Measurements from ENCODE around the gene ALOX5. TPM values are rescaled to one million over a fixed set of nuclear protein-coding genes. Genes with fewer than 3 reads are reported as not detected.

ALOX5 gene
- polyA plus RNA-seq, 1 of the 3 experiments (the other 2 are of a cell fraction): not detected

- H3K9ac ChIP-seq: no peak overlapping the region
- H3K9me2 ChIP-seq: no peaks in the 10 kb centered on the region
- peaks cover 8 to 26% of the 10 kb centered on the region in 2 experiments; a peak in 2 of 4 replicates for H3K4me1 ChIP-seq (ENCODE audit: control insufficient read depth in 1 of 2, insufficient read depth in 2 of 2, low read depth in 1 of 2, low read length in 1 of 2)
- no peaks in the 10 kb centered on the region for H3K9me3 ChIP-seq
- no peaks in the 10 kb centered on the region for H4K20me1 ChIP-seq (ENCODE audit: insufficient read depth)
- no peak overlapping the region for H3K4me3 ChIP-seq (ENCODE audit: low read depth in 2 of 2, low read length in 1 of 2)
- peaks cover 7% of the 10 kb centered on the region for H3F3A ChIP-seq (replicated peaks; ENCODE audit: insufficient read depth)
- POLR2A ChIA-PET: no interaction called here
- no peaks in the 10 kb centered on the region for H3K27me3 ChIP-seq (ENCODE audit: insufficient read depth)
- WGBS (ENCODE audit: low lambda C conversion rate): 100% methylated on average over 2 of the region's 2 CpGs
- no peaks in the 10 kb centered on the region for H3K36me3 ChIP-seq (replicated peaks in 1 of 2; ENCODE audit: control insufficient read depth in 1 of 2, insufficient read depth in 2 of 2, low read length in 1 of 2)
- 0 out of 2 replicates have a peak overlapping the region, but pooled peaks have one; percentile 20 for H3K4me2 ChIP-seq
- no peak overlapping the region for H2AFZ ChIP-seq (ENCODE audit: low read depth)
- CTCF ChIA-PET: no interaction called here
- TF ChIP-seq RXRA (IDR thresholded peaks at IDR 0.05; ENCODE audit: borderline replicate concordance, low read depth): no peak
- no peak for TF ChIP-seq CHD2 (IDR thresholded peaks at IDR 0.05; ENCODE audit: low read length, partially characterized antibody)
- TF ChIP-seq FOXM1 (IDR thresholded peaks at IDR 0.05; ENCODE audit: low read depth): no peak
- no peak for TF ChIP-seq PBX3 (IDR thresholded peaks at IDR 0.05)
- TF ChIP-seq NFIC (IDR thresholded peaks at IDR 0.05; ENCODE audit: borderline replicate concordance): no peak
- TF ChIP-seq RCOR1 (IDR thresholded peaks at IDR 0.05; ENCODE audit: low read length): no peak
- TF ChIP-seq USF1 (IDR thresholded peaks at IDR 0.05; ENCODE audit: borderline replicate concordance, low read depth): no peak
- no peak for TF ChIP-seq FOXJ3 (CRISPR knock-in tag; IDR thresholded peaks at IDR 0.05)
- peak overlapping the region; percentile 18 to 28; a peak in 2 of 4 replicates for H3K27ac ChIP-seq (ENCODE audit: low read depth in 2 of 2, low read length in 1 of 2)
- no peak for DNase-seq
- no peaks in the 10 kb centered on the region for H3K79me2 ChIP-seq (ENCODE audit: insufficient read depth)
Observed at GRCh38 chr10:45471059-45471458, 97.0 kb downstream of the ALOX5 start.

GRCh38 chr10:45471531-45472310 is 97.7 kb downstream of the ALOX5 start:
- DNase-seq: no peak
- CTCF ChIA-PET: interaction anchor here (1.0 to 1.2 kb wide), 2 partner anchors 16 to 200 kb away, joined by 3 to 5 read pairs; partner anchors contain the start of gene ZFAND4

More at GRCh38 chr10:45471531-45472310, 97.7 kb downstream of the ALOX5 start:
- Histone ChIP-seq H3K4me3 (ENCODE audit: low read depth in 2 of 2, low read length in 1 of 2) (no peak overlapping the region), H3K36me3 (replicated peaks in 1 of 2; ENCODE audit: control insufficient read depth in 1 of 2, insufficient read depth in 2 of 2, low read length in 1 of 2) (no peaks in the 10 kb centered on the region), H3K9me3 (no peaks in the 10 kb centered on the region), H3K27ac (ENCODE audit: low read depth in 2 of 2, low read length in 1 of 2) (no peak overlapping the region), H2AFZ (ENCODE audit: low read depth) (no peak overlapping the region), H3F3A (replicated peaks; ENCODE audit: insufficient read depth) (peaks cover 7% of the 10 kb centered on the region), H3K9ac (no peak overlapping the region), H3K9me2 (no peaks in the 10 kb centered on the region), H3K27me3 (ENCODE audit: insufficient read depth) (no peaks in the 10 kb centered on the region), H3K4me1 (ENCODE audit: control insufficient read depth in 1 of 2, insufficient read depth in 2 of 2, low read depth in 1 of 2, low read length in 1 of 2) (peaks cover 8 to 26% of the 10 kb centered on the region in 2 experiments; a peak in 2 of 4 replicates), H3K4me2 (no peak overlapping the region), H4K20me1 (ENCODE audit: insufficient read depth) (no peaks in the 10 kb centered on the region), H3K79me2 (ENCODE audit: insufficient read depth) (no peaks in the 10 kb centered on the region)
- POLR2A ChIA-PET: no interaction called here
- no peak for TF ChIP-seq FOXM1 (IDR thresholded peaks at IDR 0.05; ENCODE audit: low read depth)
- TF ChIP-seq MAX (IDR thresholded peaks at IDR 0.05; ENCODE audit: low read depth): no peak
- WGBS (ENCODE audit: low lambda C conversion rate): 92% methylated on average over 8 of the region's 8 CpGs

Data from SK-N-SH (cell line).